Tibial nerve (tissue), 4 donors: ENCODE measurements around the gene TPRN.

Experiments used
- EP300 ChIP-seq, 2 donors: sonication (generic); formaldehyde crosslinking; IDR thresholded peaks; one replicate each; pipeline ENCODE4 v1.6.1; 2017; ENCODE audit warnings: antibody characterized with exemption in 2 of 2, mild to moderate bottlenecking in 1 of 2
- POLR2A ChIP-seq, 2 donors: fragments of 450-650 bp; IDR thresholded peaks; one replicate each; pipeline ENCODE4 v1.6.1; 2017; ENCODE audit warnings: antibody characterized with exemption in 2 of 2, mild to moderate bottlenecking in 2 of 2, moderate library complexity in 2 of 2
- TF ChIP-seq, protein P1 (sequence below), 5 experiments: fragments of 200-600 bp in 3 of 5; fragments of 450-650 bp in 2 of 5; sonication (generic) in 3 of 5; IDR thresholded peaks; one replicate each; pipeline ENCODE4 v1.5.1; 2016 to 2019; ENCODE audit warnings: antibody characterized with exemption in 5 of 5, mild to moderate bottlenecking in 3 of 5, moderate library complexity in 2 of 5

DNA sequence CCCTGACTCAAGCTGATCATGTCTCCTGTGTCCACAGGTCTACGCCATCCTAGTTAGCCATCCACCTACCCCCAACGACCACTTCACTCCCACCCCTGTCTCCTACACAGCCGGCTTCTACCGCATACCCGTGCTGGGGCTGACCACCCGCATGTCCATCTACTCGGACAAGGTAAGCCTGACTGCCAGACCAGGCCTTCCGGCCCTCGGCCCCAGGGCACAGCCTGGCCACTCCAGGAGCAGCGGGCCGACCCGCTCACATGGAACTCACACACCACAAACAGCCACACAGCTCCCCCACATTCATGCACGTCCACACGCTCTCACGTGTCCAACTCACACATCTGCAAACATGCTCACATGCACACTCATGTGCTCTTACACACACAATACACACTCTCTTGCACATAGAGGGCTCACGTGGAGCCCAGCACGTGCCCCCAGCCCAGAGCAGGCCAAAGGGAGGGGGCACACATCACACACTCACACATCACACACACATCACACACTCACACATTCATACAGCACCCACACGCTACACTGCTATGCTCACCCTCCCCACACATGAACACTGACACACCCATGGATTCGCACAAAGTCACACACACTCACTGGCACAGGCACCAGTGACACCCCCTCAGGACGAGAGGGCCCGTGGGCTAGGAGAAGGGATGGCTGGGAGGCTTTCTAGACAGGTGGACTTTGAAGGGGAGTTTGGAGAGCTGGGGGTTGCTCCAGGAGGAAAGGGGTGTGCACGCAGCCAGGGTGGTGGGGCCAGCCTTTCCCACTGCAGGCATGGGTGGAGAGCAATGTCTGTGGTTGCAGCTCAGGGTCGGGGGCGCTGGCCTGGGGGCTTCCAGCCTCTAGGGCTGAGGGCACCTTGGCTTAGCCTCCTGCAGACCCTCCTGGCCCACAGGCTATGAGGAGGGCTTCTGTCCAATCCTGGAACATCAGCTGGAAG lies 58.3 kb downstream of the TPRN start:
- TF ChIP-seq, protein P1, sequence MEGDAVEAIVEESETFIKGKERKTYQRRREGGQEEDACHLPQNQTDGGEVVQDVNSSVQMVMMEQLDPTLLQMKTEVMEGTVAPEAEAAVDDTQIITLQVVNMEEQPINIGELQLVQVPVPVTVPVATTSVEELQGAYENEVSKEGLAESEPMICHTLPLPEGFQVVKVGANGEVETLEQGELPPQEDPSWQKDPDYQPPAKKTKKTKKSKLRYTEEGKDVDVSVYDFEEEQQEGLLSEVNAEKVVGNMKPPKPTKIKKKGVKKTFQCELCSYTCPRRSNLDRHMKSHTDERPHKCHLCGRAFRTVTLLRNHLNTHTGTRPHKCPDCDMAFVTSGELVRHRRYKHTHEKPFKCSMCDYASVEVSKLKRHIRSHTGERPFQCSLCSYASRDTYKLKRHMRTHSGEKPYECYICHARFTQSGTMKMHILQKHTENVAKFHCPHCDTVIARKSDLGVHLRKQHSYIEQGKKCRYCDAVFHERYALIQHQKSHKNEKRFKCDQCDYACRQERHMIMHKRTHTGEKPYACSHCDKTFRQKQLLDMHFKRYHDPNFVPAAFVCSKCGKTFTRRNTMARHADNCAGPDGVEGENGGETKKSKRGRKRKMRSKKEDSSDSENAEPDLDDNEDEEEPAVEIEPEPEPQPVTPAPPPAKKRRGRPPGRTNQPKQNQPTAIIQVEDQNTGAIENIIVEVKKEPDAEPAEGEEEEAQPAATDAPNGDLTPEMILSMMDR (IDR thresholded peaks at IDR 0.05): no peak
- no peak for TF ChIP-seq POLR2A (IDR thresholded peaks at IDR 0.05)
- TF ChIP-seq EP300 (IDR thresholded peaks at IDR 0.05): no peak
